Stimulated activated naive CD8-positive, alpha-beta T cell treated with anti-CD3 and anti-CD28 coated beads, Interleukin-15, amount 100 ng/mL, for 72 hours (primary cell): ENCODE measurements around the gene MUC5B.
"Not testable (repeated sequence)": the region's sequence is repeated elsewhere in the genome, so short reads cannot be mapped to it uniquely, and the experiment has no call there.

ENCODE experiments used
- ATAC-seq: fragments of 150-1000 bp; cut with Tn5 transposase; 2 replicates; pipeline ENCODE4 v1.10.0; 2021; ENCODE audit warnings: mild to moderate bottlenecking, moderate library complexity
- DNase-seq, 2 donors: peaks; one replicate each; pipeline ENCODE4 v3.0.0; 2021 to 2022
- H3K27ac Mint-ChIP-seq, 2 donors: one replicate each; pipeline ENCODE4 v1.8.0; 2022; ENCODE audit warnings: mild to moderate bottlenecking in 2 of 2, mixed read lengths in 2 of 2, moderate library complexity in 2 of 2
- H3K27me3 Mint-ChIP-seq: one replicate; pipeline ENCODE4 v1.8.0; 2022; ENCODE audit warnings: mixed read lengths
- H3K4me1 Mint-ChIP-seq: one replicate; pipeline ENCODE4 v1.8.0; 2022; ENCODE audit warnings: mild to moderate bottlenecking, mixed read lengths
- H3K4me3 Mint-ChIP-seq, 2 donors: one replicate each; pipeline ENCODE4 v1.8.0; 2022; ENCODE audit warnings: mild to moderate bottlenecking in 2 of 2, mixed read lengths in 2 of 2, moderate library complexity in 1 of 2
- H3K9me3 Mint-ChIP-seq, 2 donors: one replicate each; pipeline ENCODE4 v1.8.0; 2022; ENCODE audit warnings: mixed read lengths in 2 of 2

The MUC5B gene

DNA sequence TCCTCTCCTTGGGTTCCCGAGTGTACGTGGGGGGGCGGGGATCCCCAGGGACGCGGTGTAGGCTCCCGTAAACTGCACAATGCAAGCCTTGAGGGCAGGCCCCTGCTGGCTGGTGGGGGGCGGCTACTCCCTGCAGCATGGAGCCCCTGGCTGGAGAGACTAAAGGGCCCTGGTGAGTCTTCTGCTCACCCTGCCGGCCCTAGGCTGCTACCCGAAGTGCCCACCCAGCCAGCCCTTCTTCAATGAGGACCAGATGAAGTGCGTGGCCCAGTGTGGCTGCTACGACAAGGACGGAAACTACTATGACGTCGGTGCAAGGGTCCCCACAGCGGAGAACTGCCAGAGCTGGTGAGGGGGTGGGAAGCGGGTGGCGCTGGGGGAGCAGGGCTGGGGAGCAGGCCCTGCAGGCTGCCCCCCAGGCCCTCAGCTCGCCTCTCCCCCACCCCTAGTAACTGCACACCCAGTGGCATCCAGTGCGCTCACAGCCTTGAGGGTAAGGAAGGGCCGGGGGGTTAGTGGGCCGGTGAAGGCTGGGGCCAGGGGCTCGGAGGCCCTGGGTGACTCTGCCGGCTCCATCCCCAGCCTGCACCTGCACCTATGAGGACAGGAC, 16.8 kb downstream of the MUC5B start:
- H3K4me3 Mint-ChIP-seq: no peak overlapping the region
- no peak overlapping the region for H3K27ac Mint-ChIP-seq
- no peaks in the 10 kb centered on the region for H3K27me3 Mint-ChIP-seq
- H3K9me3 Mint-ChIP-seq: peaks cover 0 to 8% of the 10 kb centered on the region in 2 donors
- ATAC-seq (no peak), DNase-seq (no peak)
- H3K4me1 Mint-ChIP-seq: no peaks in the 10 kb centered on the region

DNA sequence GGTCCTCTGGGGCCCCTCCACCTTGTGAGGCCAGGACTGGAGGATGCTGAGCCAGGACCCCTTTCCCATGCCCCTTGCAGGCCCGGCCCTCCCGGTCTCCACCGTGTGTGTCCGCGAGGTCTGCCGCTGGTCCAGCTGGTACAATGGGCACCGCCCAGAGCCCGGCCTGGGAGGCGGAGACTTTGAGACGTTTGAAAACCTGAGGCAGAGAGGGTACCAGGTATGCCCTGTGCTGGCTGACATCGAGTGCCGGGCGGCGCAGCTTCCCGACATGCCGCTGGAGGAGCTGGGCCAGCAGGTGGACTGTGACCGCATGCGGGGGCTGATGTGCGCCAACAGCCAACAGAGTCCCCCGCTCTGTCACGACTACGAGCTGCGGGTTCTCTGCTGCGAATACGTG, 17.9 kb downstream of the MUC5B start:
- DNase-seq: no peak
- Mint-ChIP-seq H3K4me1 (no peaks in the 10 kb centered on the region), H3K27me3 (no peaks in the 10 kb centered on the region), H3K4me3 (no peak overlapping the region), H3K9me3 (peaks cover 0 to 8% of the 10 kb centered on the region in 2 donors), H3K27ac (no peak overlapping the region)
- ATAC-seq: no peak

DNA sequence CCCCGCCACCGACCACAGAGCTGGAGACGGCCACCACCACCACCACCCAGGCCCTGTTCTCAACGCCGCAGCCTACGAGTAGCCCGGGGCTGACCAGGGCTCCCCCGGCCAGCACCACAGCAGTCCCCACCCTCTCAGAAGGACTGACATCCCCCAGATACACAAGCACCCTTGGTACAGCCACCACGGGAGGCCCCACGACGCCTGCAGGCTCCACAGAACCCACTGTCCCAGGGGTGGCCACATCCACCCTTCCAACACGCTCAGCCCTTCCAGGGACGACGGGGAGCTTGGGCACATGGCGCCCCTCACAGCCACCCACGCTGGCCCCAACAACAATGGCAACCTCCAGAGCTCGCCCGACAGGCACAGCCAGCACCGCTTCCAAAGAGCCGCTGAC, 18.8 kb downstream of the MUC5B start:
- no peak overlapping the region for H3K27ac Mint-ChIP-seq
- no peak overlapping the region for H3K4me3 Mint-ChIP-seq
- H3K4me1 Mint-ChIP-seq: no peaks in the 10 kb centered on the region
- peaks cover 0 to 8% of the 10 kb centered on the region in 2 donors for H3K9me3 Mint-ChIP-seq
- DNase-seq (no peak), ATAC-seq (no peak)
- no peaks in the 10 kb centered on the region for H3K27me3 Mint-ChIP-seq

DNA sequence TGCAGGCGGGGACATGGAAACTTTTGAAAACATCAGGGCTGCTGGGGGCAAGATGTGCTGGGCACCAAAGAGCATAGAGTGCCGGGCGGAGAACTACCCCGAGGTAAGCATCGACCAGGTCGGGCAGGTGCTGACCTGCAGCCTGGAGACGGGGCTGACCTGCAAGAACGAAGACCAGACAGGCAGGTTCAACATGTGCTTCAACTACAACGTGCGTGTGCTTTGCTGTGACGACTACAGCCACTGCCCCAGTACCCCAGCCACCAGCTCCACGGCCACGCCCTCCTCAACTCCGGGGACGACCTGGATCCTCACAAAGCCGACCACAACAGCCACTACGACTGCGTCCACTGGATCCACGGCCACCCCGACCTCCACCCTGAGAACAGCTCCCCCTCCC, 19.4 kb downstream of the MUC5B start:
- DNase-seq: no peak
- ATAC-seq: no peak
- Mint-ChIP-seq H3K27me3 (no peaks in the 10 kb centered on the region), H3K4me3 (no peak overlapping the region), H3K4me1 (no peaks in the 10 kb centered on the region), H3K27ac (no peak overlapping the region), H3K9me3 (peaks cover 0 to 8% of the 10 kb centered on the region in 2 donors)

DNA sequence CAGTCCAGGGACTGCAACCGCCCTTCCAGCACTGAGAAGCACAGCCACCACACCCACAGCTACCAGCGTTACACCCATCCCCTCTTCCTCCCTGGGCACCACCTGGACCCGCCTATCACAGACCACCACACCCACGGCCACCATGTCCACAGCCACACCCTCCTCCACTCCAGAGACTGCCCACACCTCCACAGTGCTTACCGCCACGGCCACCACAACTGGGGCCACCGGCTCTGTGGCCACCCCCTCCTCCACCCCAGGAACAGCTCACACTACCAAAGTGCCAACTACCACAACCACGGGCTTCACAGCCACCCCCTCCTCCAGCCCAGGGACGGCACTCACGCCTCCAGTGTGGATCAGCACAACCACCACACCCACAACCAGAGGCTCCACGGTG, 19.9 kb downstream of the MUC5B start:
- H3K27ac Mint-ChIP-seq, H3K27me3 Mint-ChIP-seq, H3K4me1 Mint-ChIP-seq, ATAC-seq, H3K9me3 Mint-ChIP-seq, H3K4me3 Mint-ChIP-seq, DNase-seq: not testable (repeated sequence)

DNA sequence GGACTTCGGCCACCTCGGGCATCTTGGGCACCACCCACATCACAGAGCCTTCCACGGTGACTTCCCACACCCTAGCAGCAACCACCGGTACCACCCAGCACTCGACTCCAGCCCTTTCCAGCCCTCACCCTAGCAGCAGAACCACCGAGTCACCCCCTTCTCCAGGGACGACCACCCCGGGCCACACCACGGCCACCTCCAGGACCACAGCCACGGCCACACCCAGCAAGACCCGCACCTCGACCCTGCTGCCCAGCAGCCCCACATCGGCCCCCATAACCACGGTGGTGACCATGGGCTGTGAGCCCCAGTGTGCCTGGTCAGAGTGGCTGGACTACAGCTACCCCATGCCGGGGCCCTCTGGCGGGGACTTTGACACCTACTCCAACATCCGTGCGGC, 20.7 kb downstream of the MUC5B start:
- not testable (repeated sequence) for H3K4me3 Mint-ChIP-seq, H3K27me3 Mint-ChIP-seq, ATAC-seq, H3K4me1 Mint-ChIP-seq, DNase-seq, H3K9me3 Mint-ChIP-seq, H3K27ac Mint-ChIP-seq

DNA sequence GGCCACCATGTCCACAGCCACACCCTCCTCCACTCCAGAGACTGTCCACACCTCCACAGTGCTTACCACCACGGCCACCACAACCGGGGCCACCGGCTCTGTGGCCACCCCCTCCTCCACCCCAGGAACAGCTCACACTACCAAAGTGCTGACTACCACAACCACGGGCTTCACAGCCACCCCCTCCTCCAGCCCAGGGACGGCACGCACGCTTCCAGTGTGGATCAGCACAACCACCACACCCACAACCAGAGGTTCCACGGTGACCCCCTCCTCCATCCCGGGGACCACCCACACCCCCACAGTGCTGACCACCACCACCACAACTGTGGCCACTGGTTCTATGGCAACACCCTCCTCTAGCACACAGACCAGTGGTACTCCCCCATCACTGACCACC, 21.7 kb downstream of the MUC5B start:
- not testable (repeated sequence) for DNase-seq, ATAC-seq, H3K4me1 Mint-ChIP-seq, H3K27me3 Mint-ChIP-seq, H3K4me3 Mint-ChIP-seq, H3K9me3 Mint-ChIP-seq, H3K27ac Mint-ChIP-seq

DNA sequence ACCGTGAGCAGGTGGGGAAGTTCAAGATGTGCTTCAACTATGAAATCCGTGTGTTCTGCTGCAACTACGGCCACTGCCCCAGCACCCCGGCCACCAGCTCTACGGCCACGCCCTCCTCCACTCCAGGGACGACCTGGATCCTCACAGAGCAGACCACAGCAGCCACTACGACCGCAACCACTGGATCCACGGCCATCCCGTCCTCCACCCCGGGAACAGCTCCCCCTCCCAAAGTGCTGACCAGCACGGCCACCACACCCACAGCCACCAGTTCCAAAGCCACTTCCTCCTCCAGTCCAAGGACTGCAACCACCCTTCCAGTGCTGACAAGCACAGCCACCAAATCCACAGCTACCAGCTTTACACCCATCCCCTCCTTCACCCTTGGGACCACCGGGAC, 22.9 kb downstream of the MUC5B start:
- not testable (repeated sequence) for ATAC-seq, DNase-seq, H3K27me3 Mint-ChIP-seq, H3K4me3 Mint-ChIP-seq, H3K27ac Mint-ChIP-seq, H3K4me1 Mint-ChIP-seq
- peaks cover 0 to 11% of the 10 kb centered on the region in 2 donors for H3K9me3 Mint-ChIP-seq

DNA sequence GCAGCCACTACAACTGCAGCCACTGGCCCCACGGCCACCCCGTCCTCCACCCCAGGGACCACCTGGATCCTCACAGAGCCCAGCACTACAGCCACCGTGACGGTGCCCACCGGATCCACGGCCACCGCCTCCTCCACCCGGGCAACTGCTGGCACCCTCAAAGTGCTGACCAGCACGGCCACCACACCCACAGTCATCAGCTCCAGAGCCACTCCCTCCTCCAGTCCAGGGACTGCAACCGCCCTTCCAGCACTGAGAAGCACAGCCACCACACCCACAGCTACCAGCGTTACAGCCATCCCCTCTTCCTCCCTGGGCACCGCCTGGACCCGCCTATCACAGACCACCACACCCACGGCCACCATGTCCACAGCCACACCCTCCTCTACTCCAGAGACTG, 23.4 kb downstream of the MUC5B start:
- H3K27ac Mint-ChIP-seq, DNase-seq, H3K4me3 Mint-ChIP-seq, ATAC-seq, H3K4me1 Mint-ChIP-seq, H3K27me3 Mint-ChIP-seq: not testable (repeated sequence)
- peaks cover 0 to 16% of the 10 kb centered on the region in 2 donors for H3K9me3 Mint-ChIP-seq

DNA sequence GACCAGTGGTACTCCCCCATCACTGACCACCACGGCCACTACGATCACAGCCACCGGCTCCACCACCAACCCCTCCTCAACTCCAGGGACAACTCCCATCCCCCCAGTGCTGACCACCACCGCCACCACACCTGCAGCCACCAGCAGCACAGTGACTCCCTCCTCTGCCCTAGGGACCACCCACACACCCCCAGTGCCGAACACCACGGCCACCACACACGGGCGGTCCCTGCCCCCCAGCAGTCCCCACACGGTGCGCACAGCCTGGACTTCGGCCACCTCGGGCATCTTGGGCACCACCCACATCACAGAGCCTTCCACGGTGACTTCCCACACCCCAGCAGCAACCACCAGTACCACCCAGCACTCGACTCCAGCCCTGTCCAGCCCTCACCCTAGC, 24.2 kb downstream of the MUC5B start:
- H3K9me3 Mint-ChIP-seq: peaks cover 0 to 17% of the 10 kb centered on the region in 2 donors
- not testable (repeated sequence) for H3K4me3 Mint-ChIP-seq, H3K27me3 Mint-ChIP-seq, H3K4me1 Mint-ChIP-seq, H3K27ac Mint-ChIP-seq, ATAC-seq, DNase-seq

DNA sequence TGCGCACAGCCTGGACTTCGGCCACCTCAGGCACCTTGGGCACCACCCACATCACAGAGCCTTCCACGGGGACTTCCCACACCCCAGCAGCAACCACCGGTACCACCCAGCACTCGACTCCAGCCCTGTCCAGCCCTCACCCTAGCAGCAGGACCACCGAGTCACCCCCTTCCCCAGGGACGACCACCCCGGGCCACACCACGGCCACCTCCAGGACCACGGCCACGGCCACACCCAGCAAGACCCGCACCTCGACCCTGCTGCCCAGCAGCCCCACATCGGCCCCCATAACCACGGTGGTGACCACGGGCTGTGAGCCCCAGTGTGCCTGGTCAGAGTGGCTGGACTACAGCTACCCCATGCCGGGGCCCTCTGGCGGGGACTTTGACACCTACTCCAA, 26.1 kb downstream of the MUC5B start:
- not testable (repeated sequence) for ATAC-seq, H3K27ac Mint-ChIP-seq, H3K4me3 Mint-ChIP-seq, H3K4me1 Mint-ChIP-seq, H3K9me3 Mint-ChIP-seq, H3K27me3 Mint-ChIP-seq, DNase-seq

DNA sequence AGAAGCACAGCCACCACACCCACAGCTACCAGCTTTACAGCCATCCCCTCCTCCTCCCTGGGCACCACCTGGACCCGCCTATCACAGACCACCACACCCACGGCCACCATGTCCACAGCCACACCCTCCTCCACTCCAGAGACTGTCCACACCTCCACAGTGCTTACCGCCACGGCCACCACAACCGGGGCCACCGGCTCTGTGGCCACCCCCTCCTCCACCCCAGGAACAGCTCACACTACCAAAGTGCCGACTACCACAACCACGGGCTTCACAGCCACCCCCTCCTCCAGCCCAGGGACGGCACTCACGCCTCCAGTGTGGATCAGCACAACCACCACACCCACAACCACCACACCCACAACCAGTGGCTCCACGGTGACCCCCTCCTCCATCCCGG, 27.5 kb downstream of the MUC5B start:
- H3K27me3 Mint-ChIP-seq, DNase-seq, H3K9me3 Mint-ChIP-seq, H3K4me3 Mint-ChIP-seq, ATAC-seq, H3K4me1 Mint-ChIP-seq, H3K27ac Mint-ChIP-seq: not testable (repeated sequence)

DNA sequence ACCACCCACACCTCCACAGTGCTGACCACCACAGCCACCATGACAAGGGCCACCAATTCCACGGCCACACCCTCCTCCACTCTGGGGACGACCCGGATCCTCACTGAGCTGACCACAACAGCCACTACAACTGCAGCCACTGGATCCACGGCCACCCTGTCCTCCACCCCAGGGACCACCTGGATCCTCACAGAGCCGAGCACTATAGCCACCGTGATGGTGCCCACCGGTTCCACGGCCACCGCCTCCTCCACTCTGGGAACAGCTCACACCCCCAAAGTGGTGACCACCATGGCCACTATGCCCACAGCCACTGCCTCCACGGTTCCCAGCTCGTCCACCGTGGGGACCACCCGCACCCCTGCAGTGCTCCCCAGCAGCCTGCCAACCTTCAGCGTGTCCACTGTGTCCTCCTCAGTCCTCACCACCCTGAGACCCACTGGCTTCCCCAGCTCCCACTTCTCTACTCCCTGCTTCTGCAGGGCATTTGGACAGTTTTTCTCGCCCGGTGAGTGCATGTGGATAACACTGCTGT, 28.4 kb downstream of the MUC5B start:
- no peaks in the 10 kb centered on the region for H3K27me3 Mint-ChIP-seq
- H3K4me3 Mint-ChIP-seq: no peak overlapping the region
- H3K9me3 Mint-ChIP-seq: peaks cover 0 to 10% of the 10 kb centered on the region in 2 donors
- ATAC-seq (no peak), DNase-seq (no peak)
- H3K27ac Mint-ChIP-seq: peak overlapping the region in 1 of 2 donors; percentile 13
- H3K4me1 Mint-ChIP-seq: no peaks in the 10 kb centered on the region

DNA sequence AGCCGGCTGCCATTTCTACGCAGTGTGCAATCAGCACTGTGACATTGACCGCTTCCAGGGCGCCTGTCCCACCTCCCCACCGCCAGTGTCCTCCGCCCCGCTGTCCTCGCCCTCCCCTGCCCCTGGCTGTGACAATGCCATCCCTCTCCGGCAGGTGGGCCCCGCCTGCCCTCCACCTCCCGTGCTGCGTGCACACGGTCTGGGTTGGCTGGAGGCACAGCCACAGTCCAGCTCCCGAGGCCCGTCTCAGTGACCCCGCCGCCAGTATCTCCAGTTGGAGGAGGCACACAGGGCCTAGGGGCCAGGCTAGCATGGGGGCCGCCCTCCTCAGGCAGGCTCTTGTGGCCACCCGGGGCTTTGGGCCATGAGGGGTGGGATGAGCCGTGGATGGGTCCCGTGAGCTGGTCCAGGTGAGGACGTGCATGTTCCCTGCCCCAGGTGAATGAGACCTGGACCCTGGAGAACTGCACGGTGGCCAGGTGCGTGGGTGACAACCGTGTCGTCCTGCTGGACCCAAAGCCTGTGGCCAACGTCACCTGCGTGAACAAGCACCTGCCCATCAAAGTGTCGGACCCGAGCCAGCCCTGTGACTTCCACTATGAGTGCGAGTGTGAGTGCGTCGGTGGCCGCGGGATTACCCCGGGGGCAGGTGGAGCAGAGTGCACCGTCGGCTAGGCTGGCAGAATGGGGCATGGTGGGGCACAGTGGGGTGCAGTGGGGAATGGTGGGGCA, 29.7 kb downstream of the MUC5B start:
- no peak overlapping the region for H3K4me3 Mint-ChIP-seq
- ATAC-seq: peak; percentile 4
- H3K4me1 Mint-ChIP-seq: no peaks in the 10 kb centered on the region
- no peak overlapping the region for H3K27ac Mint-ChIP-seq
- DNase-seq: no peak
- peaks cover 0 to 10% of the 10 kb centered on the region in 2 donors for H3K9me3 Mint-ChIP-seq
- H3K27me3 Mint-ChIP-seq: no peaks in the 10 kb centered on the region

DNA sequence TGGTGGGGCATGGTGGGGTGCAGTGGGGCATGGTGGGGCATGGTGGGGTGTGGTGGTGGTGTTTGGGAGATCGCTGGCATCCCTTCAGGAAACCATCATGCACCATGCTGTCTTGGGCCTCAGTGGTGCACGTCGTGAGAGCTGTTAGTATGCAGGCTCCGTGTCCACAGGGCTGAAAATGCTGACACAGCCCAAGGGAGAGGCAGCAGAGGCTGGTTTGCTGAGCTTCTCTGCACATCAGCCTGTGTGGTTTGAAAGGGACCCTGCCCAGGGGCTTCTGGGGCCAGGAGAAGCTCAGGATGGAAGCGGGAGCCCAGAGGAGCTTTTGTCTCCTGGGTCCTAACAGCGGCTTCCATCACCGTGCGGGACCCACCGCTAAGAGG, 30.2 kb downstream of the MUC5B start:
- ATAC-seq (no peak), DNase-seq (no peak)
- Mint-ChIP-seq H3K4me3 (no peak overlapping the region), H3K27ac (no peak overlapping the region), H3K4me1 (no peaks in the 10 kb centered on the region), H3K9me3 (peaks cover 0 to 10% of the 10 kb centered on the region in 2 donors), H3K27me3 (no peaks in the 10 kb centered on the region)

DNA sequence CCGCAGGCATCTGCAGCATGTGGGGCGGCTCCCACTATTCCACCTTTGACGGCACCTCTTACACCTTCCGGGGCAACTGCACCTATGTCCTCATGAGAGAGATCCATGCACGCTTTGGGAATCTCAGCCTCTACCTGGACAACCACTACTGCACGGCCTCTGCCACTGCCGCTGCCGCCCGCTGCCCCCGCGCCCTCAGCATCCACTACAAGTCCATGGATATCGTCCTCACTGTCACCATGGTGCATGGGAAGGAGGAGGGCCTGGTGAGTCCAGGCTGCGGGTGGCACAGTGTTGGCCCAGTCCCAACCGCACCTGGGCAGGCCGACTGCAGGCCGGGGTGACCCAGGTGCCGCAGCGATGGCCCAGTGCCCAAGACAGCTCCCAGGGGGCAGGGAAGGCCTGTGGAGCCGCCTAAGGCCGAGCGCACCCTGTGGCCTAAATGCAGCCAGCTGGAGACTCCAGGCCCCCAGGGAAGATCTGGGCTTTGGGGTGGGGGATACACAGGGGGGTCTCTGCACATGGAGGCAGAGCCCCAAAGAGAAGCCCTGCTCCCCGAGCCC, 31.3 kb downstream of the MUC5B start:
- no peak for DNase-seq
- H3K9me3 Mint-ChIP-seq: peaks cover 0 to 10% of the 10 kb centered on the region in 2 donors
- H3K4me1 Mint-ChIP-seq: no peaks in the 10 kb centered on the region
- H3K27ac Mint-ChIP-seq: no peak overlapping the region
- no peak overlapping the region for H3K4me3 Mint-ChIP-seq
- ATAC-seq: no peak
- no peaks in the 10 kb centered on the region for H3K27me3 Mint-ChIP-seq
